Panc1 (cell line): ENCODE data around the gene FKBP9. TPM values are rescaled to one million over a fixed set of nuclear protein-coding genes. Genes with fewer than 3 reads are reported as not detected.
A peak's percentile ranks its signal among the peaks of the same experiment; 100 is the strongest.

Experiments
- ATAC-seq: fragments of 200-7000 bp; cut with Tn5 transposase; 2 replicates; pipeline ENCODE4 v1.9.1; 2020; ENCODE audit warnings: mild to moderate bottlenecking, moderate library complexity
- BruUV-seq: library from RNA; stranded (reverse); fragments of 400-500 nt; replicated peaks from 2 replicates; lab custom pipeline; 2021; lab: Mats Ljungman, UMichigan
- CTCF ChIA-PET: fragments of 300-600 bp; sonication (Branson Sonifier 250); formaldehyde crosslinking; loops from one replicate; lab custom pipeline; 2022; ENCODE audit warnings: antibody characterized with exemption; lab: Charles Lee
- POLR2A ChIA-PET: fragments of 300-600 bp; sonication (Branson Sonifier 250); formaldehyde crosslinking; loops from one replicate; lab custom pipeline; 2022; ENCODE audit warnings: antibody characterized with exemption; lab: Charles Lee
- DNase-seq: peaks from one replicate; pipeline ENCODE4 v3.0.0-alpha.2; 2010; ENCODE audit warnings: low read depth, low spot score
- H3K27ac ChIP-seq: 2 replicates; pipeline ENCODE4 v1.5.1; 2011; ENCODE audit warnings: mild to moderate bottlenecking, low read length, inconsistent platforms
- H3K27me3 ChIP-seq: fragments of 200-500 bp; sonication (Bioruptor generic); 2 replicates; pipeline ENCODE4 v1.6.0; 2014; ENCODE audit warnings: low read length, inconsistent platforms; ENCODE audit not compliant: control insufficient read depth, insufficient read depth
- H3K36me3 ChIP-seq: fragments of 200-500 bp; sonication (Bioruptor generic); 2 replicates; pipeline ENCODE4 v1.5.1; 2014; ENCODE audit warnings: inconsistent platforms, mild to moderate bottlenecking, low read length, moderate library complexity; ENCODE audit not compliant: control insufficient read depth, insufficient read depth
- H3K4me1 ChIP-seq: 2 replicates; pipeline ENCODE4 v1.5.1; 2011; ENCODE audit warnings: inconsistent platforms, mild to moderate bottlenecking, low read length, moderate library complexity; ENCODE audit not compliant: control insufficient read depth, insufficient read depth
- H3K4me3 ChIP-seq, 2 experiments: 2 replicates each; pipeline ENCODE4 v1.5.1; 2011 to 2012; ENCODE audit warnings: low read depth in 2 of 2, low read length in 2 of 2, mild to moderate bottlenecking in 2 of 2, inconsistent platforms in 1 of 2, moderate library complexity in 1 of 2
- H3K9me3 ChIP-seq: fragments of 200-500 bp; sonication (Bioruptor generic); 2 replicates; pipeline ENCODE4 v1.5.1; 2014; ENCODE audit warnings: low read depth, mild to moderate bottlenecking, inconsistent platforms, low read length, moderate library complexity; ENCODE audit not compliant: control insufficient read depth, insufficient read depth
- CTCF ChIP-seq: fragments of 450-650 bp; IDR thresholded peaks from 2 replicates; pipeline ENCODE4 v1.5.1; 2017; ENCODE audit warnings: mild to moderate bottlenecking
- POLR2AphosphoS5 ChIP-seq: IDR thresholded peaks from 2 replicates; pipeline ENCODE4 v1.6.1; 2012; ENCODE audit warnings: mild to moderate bottlenecking, low read depth, low read length, moderate library complexity
- REST ChIP-seq, 2 experiments: IDR thresholded peaks; 2 replicates each; pipeline ENCODE4 v1.6.1; 2011 to 2012; ENCODE audit warnings: low read depth in 2 of 2, control low read depth in 1 of 2, low read length in 1 of 2, mild to moderate bottlenecking in 1 of 2, moderate library complexity in 1 of 2; ENCODE audit not compliant: insufficient read depth in 1 of 2
- SIN3A ChIP-seq: IDR thresholded peaks from 2 replicates; pipeline ENCODE4 v1.6.1; 2012; ENCODE audit warnings: low read depth, mild to moderate bottlenecking, low read length, moderate library complexity, borderline replicate concordance; ENCODE audit not compliant: insufficient read depth
- TCF7L2 ChIP-seq: IDR thresholded peaks from 2 replicates; pipeline ENCODE4 v1.6.1; 2011; ENCODE audit warnings: mild to moderate bottlenecking, low read depth, low read length, inconsistent platforms
- in situ Hi-C: cut with HindIII; loops from 2 replicates; pipeline ENCODE4 v1.10.0; 2016; ENCODE audit warnings: low sequenced_read_pairs, low pct_unique_long_range_greater_than_20kb
- intact Hi-C: fragments of 100-400 bp; cut with micrococcal nuclease; formaldehyde crosslinking; loops from one replicate; pipeline ENCODE4 v1.10.0; 2022; ENCODE audit not compliant: unreplicated experiment
- total RNA-seq: library from RNA; stranded (reverse); gene quantifications from one replicate; pipeline ENCODE4 v1.2.1, GENCODE V29; 2021; ENCODE audit not compliant: unreplicated experiment

The FKBP9 gene
- total RNA-seq, 1 experiment from 2014 or later: 183 TPM

GRCh38 chr7:32937344-32938174, 19.7 kb upstream of the FKBP9 start:
- ATAC-seq (no peak), DNase-seq (no peak)
- TF ChIP-seq CTCF (no peak), REST (IDR thresholded peaks at IDR 0.05; ENCODE audit: insufficient read depth in 1 of 2, low read depth in 2 of 2, low read length in 1 of 2) (no peak), POLR2AphosphoS5 (no peak), SIN3A (no peak), TCF7L2 (no peak)

GRCh38 chr7:32941181-32941580, 16.1 kb upstream of the FKBP9 start:
- TF ChIP-seq TCF7L2: no peak
- no peak for TF ChIP-seq POLR2AphosphoS5
- in situ Hi-C loops (no loop called here), intact Hi-C loops (loop anchor here (5.0 kb wide), 2 partner anchors 166 to 174 kb away; partner anchors contain the start of gene RP9)
- Histone ChIP-seq H3K27me3 (no peaks in the 10 kb centered on the region), H3K27ac (peak overlapping the region; percentile 89), H3K4me3 (peak overlapping the region; percentile 77 to 90), H3K36me3 (no peaks in the 10 kb centered on the region), H3K9me3 (no peaks in the 10 kb centered on the region), H3K4me1 (peaks cover 9% of the 10 kb centered on the region)
- ChIA-PET POLR2A (interaction anchor here (0.5 to 0.7 kb wide), 2 partner anchors 51 to 67 kb away, joined by 3 to 5 read pairs; no protein-coding TSS in a partner anchor), CTCF (interaction anchor here (0.6 to 0.9 kb wide), 2 partner anchors 95 to 112 kb away, joined by 3 read pairs; no protein-coding TSS in a partner anchor)
- no peak for DNase-seq
- no peak for ATAC-seq
- no TSS peak for BruUV-seq

More at GRCh38 chr7:32937344-32938174, 19.7 kb upstream of the FKBP9 start:
- H3K27me3 ChIP-seq: no peaks in the 10 kb centered on the region
- no peak overlapping the region for H3K27ac ChIP-seq
- H3K9me3 ChIP-seq: no peaks in the 10 kb centered on the region
- H3K4me3 ChIP-seq: no peak overlapping the region
- POLR2A ChIA-PET: no interaction called here
- CTCF ChIA-PET: no interaction called here
- BruUV-seq: TSS peak; percentile 21
- intact Hi-C loops: no loop called here
- peaks cover 9% of the 10 kb centered on the region for H3K4me1 ChIP-seq
- H3K36me3 ChIP-seq: no peaks in the 10 kb centered on the region
- in situ Hi-C loops: no loop called here
